Fibroblast of peridontal ligament (primary cell): ENCODE results near the gene MPI.
A peak's percentile ranks its signal among the peaks of the same experiment; 100 is the strongest.
"Not testable (repeated sequence)": the region's sequence is repeated elsewhere in the genome, so short reads cannot be mapped to it uniquely, and the experiment has no call there.

Source experiments
- DNase-seq: peaks from one replicate; pipeline ENCODE4 v3.0.0-alpha.2; 2010; ENCODE audit errors: extremely low read depth

Gene MPI

DNA sequence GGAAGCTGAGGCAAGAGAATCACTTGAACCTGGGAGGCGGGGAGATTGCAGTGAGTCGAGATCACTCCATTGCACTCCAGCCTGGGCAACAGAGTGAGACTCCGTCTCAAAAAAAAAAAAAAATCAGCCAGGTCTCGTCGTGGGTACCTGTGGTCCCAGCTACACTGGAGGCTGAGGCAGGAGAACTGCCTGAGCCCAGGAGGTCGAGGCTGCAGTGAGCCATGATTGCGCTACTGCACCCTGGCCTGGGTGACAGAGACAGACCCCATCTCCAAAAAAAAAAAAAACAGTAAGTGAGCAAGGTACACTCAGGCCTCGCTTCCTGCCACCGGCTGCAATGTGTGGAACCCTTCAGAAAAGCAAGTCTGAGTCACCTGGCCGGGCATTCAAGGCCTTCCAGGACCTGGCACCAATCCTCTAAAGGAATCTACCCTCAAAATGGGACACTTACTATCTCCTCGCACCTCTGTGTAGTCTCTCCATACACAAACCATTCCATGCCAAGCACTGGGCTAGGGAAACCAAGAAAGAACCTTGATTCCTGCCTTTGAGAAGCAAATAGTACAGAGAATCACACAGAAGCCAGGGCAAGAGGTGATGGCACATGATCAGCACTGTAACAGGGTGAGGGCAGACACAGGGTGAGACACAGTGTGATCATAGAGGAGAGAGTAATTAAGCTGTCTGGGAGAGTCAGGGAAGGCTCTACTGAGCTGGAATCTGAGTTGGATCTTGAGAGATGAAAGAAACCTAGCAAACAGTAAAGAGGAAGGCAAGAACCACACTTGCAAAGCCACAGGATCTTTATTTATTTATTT, 26.4 kb upstream of the MPI start:
- no peak for DNase-seq

DNA sequence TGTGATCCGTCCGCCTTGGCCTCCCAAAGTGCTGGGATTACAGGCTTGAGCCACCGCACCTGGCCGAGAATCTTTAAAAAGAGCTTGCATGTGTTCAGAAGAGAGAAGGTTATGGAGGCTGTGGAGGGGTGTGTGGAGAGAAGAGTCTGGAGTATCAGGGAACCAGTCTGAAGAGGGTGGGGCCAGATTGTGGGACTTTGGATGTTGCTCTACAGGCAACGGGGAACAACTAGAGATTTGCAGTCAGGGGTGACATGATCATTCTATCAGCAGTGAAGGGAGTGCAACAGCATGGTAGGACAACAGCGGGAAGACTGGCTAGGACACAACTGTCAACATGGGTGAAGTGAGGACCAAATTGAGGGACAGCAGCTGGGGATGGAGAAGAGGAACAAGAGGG, 25.5 kb upstream of the MPI start:
- DNase-seq: no peak

DNA sequence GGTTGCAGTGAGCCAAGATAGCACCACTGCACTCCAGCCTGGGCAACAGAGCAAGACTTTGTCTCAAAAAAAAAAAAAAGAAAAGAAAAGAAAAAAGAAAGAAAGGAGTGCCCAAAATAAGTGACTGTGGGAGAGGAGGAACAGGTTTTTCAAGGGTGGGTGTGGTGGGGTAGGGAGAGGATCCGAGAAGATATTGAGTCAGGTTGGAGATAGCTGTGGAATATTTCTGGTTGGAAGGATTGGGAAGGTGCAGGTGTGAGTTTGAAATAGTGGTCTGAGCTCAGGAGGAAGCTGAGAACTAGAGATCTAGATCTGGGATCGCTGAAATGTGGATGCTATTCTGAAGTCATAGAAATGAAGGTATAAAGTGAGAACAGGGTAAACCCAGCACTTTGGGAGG, 24.5 kb upstream of the MPI start:
- no peak for DNase-seq

DNA sequence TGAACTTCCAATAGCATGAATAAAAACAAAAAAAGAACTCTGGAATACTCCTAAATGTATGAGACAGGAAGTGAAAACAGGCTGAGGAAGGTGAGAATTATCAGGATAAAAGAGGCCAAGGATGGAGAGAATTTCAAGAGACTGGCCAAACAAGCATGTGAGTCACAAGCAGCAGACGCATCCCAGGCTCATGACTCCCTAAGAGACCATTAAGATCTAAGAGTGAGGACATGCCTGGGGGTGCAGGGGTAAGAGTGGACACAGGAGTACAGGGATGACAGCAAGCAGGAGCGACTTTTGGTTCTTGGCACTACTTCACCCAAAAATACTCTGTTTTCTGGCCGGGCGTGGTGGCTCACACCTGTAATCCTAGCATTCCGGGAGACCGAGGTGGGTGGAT, 23.8 kb upstream of the MPI start:
- peak; percentile 42 for DNase-seq

DNA sequence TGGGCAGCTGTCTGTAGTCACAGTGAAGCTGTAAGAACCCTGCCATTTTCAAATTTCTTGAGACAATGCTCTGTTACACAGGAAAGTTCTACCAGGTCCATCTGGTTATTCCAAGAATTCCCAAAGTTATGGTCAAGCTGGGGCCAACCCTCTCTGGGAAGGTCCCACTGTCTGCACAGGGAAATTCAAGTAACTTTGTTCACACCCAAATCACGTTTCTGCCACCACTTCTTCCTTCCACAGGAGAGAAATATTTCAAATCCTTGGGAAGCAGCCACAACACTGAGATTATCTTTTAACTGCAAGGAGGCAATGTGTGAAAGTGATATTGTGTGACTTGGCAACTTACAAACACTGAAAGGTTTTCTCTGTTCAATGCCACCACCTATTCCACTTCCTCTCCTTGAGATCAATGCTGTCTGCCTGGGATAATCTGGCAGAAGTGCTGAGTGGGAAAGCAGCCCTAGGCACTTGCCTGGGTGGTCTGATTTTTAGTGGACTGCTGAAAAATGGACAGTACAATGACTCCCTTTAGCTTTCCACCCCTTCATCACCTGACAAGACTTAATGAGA, 22.3 kb upstream of the MPI start:
- no peak for DNase-seq

DNA sequence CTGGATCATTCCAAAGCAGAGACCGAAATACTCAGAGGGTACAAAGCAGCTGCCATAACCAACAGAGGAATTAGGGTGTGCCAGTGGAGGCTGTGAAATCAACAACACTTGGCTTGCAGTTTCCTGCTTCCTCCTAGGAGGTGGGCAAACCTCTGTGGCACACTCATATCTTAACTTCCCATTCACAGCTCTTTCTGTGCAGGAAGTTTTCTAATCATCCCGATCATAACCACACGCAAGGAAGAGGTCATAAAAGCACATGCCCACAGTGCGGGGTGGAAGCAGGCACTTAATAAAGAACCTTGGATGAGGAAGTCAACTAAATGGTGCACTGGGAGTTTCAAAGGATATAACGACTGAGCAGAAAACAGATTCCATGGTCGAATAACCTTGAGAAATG, 21.8 kb upstream of the MPI start:
- no peak for DNase-seq

DNA sequence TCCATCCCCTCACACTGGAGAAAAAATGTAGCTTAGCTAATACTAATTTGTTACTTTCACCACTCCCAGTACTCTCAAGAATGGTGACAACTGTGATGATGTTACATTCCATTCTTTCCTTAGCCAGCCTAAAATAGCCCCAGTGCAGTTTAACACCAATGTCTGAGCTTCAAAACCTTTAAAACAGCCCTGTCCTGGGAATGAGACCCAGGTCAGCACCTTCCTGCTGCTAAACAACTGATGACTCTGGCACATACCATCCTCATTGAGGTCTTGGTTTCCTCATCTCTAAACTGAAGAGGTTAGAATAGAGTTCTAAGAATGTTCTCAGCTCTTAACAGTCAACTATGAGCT, 20.5 kb upstream of the MPI start:
- DNase-seq: no peak

DNA sequence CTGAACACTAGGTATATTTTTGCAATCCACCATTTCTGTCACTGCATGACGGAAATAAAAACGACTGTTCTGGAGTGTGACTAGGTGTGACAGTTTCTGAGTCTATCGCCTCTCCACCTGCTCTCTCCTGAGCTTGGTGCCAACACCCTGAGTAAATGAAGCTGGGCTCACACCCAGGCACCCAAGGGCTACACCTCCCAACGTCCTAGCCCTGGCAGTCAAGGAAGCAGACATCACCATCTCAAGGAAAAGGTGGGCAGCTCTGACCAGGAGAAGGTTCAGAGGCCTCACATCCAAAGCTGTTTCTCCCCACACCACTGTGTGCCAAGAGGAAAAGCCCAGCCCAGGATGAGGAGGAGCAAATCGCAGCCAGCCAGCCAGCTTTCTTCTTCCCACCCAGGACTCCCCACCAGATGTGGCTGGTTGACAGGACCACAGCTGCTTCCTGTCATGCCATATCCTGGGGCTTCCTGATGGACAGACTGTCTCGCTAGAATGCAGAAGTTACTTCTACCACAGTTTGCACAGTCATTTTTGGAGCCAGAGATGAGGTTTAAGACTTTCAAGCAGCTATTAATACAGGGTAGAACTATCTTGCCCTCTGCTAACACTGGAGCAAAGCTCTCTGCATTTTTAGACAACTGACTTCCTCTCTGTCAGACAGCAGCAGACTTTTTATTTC, 20.0 kb upstream of the MPI start:
- DNase-seq: peak; percentile 9

DNA sequence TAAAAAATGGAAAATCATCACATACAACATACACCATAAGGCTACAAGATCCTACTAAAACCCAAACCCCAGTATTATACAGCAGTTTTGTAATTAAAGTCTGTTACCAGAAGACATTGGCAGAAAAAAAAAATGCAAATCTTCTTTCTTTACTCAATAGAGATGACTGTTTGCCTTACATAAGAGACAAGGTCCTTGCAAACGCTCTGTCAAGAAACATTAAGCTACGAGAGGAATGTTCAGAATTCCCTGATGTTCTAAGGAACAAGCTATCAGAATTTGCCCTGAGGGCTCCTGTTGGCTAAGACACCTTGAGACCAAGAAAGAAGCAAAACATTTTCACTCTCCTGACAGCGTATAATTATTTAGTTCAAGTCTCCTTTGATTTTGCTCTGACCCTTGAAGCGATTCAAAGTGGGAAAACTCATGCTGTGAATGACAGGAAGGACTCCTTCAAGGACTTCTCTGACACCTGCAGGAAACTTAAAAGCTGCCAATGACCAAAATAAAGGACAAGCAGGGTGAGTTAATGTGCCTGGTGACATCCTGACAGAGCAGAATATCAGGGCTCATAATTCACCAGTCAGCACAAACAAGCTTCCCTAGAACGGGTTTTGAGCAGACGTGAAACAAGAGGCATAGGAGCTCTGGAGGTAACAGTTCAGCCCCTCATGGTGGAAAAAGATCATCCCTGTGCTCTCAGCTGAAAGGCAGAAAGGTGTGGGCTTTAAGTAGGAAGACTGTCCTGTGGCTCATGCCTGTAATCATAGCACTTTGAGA, 19.2 kb upstream of the MPI start:
- DNase-seq: no peak

DNA sequence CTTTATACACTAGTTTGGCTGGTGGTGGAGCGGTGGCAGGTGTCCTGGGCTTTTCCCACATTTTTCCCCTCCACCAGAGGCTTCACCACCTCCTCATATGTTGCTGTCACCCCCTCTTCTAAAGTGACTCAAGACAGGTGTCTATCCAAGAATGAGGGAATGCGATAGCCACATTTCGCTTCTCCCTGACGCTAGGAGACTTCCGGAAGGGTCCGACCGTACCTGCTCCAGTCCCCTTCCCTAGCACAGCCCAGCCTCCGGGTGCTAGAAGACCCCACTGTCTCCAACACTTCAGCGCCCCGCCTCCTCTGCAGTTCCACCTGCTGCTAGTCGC, 17.2 kb upstream of the MPI start:
- DNase-seq: no peak

DNA sequence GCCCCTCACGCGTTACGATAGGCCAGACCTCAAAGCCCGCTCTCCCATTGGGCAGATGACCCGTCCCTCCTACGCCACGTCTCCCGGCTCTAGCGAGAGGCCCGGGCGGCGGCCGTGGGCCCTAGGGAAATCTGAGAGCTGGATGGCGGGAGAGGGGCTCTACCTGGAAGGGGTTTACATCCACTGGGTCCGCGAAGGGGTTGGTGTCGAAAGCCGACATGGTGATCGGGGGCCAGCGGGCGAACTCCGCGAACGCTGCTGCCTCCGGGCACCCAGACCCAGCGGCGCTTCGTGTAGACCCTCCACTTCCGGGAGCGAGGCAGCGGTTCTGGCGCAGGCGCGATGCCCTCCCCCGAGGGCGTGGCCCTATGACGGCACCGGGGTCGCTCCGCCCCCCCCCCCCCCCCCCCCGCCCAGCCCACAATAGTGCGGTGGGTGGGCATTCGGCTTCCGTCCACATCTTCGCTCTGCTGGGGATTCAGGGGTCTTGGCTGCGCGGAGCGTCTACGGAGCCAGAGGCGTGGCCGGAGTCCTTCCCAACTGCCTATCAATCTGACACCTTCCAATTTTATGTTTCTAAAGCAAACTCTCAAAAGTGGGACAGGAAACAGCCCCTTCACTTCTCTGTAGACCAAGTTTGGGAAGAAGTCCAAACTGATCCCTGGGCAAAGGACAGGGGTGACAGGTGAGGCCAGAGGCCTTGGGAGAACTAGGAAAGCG, 16.6 kb upstream of the MPI start, which contains the start of gene SCAMP2:
Gene SCAMP2 (minus strand): TSS at position 330 of the 720 bp plus-strand sequence. CDS start 110 bp downstream, at position 220.
- peak; percentile 93 for DNase-seq

DNA sequence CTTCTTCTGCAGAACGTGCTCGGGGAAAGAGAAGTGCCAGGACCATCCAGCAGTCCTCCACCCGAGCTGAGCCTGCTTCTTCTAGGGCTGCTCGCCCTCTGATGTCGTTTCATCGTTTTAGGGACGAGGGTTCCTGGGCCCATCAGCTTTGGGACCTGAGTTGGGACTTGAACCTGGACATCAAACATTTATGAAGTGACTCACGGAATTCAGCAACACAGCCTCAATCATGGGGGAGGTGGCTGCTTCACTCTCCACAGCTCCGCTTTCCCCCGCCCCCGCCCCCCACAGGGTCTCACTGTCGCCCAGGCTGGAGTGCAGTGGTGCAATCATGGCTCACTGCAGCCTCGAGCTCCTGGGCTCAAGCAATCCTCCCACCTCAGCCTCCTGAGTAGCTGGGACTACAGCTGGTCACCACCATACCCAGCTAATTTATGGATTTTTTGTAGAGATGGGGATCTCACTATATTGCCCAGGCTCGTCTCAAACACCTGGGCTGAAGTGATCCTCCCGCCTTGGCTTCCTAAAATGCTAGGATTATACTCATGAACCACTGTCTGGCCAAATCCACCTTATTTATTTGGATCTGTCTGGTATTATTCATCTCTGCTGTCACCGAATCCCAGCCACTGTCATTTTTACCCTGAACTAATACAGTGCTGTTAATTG, 16.0 kb upstream of the MPI start:
- DNase-seq: no peak

DNA sequence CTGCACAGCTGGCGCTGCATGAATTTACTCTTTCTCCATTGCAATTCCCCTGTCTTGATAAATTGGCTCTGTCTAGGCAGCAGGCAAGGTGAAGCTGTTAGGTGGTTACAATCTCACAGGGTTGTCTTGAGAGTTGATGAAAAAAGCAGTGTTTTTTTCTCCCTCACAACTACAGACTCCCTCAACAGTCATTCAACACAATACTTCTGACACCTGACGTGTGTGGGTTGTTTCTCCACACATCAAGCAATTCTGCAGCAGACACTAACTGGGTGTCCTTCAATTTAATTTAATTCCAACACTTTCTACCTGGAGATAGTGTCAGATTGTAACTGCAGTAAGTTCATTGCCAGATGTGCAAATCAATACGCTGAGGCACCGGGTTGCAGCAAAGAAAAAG, 11.6 kb upstream of the MPI start:
- DNase-seq: no peak

DNA sequence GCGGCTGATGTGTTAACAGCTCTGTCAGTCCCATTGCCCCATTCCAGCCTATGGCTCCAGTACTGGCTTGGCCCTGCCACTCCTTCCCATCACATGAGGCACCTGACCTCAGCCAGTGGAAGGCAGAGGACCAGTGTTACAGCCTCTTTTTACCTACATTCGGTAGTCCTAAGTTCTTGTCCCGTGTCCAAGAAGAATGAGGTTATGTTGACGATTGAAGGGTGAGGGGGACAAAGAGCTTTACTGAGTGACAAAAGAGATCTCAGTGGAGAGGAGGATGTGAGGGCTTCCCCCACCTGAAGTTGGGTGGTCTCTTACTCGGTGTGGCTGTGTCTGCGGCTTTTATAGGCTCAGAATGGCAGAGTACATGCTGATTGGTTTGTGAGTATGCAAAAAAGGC, 7.3 kb upstream of the MPI start:
- no peak for DNase-seq

DNA sequence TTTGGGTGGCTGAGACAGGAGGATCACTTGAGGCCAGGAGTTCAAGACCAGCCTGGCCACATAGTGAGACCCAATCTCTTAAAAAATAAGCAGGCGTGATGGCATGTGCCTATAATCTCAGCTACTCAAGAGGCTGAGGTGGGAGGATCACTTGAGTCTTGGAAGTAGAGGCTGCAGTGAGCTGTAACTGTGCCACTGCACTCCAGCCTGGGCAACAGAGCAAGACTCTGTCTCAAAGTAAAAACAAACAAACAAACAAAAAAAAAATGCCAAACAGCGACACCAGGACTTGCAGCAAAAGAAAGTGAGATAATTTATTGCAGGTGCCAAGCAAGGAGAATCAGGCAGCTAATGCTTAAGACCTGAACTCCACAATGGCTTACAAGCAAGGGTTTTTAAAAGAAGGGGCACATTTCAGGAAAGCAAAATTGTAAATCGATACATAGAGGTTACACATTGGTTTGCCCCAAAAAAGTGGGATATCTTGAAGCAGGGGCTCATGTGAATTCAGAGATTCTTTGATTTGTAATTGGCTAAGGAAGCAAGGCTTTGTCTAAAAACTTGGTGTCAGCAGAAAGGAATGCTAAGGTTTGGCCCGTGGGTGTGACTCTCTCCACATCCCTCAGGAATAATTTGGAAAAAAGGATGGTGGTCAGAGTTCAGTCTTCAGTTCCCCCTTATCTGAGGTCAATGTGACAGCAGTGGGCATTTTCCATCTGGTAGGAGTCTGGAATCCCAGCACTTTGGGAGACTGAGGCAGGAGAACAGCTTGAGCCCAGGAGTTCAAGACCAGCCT, 5.2 kb upstream of the MPI start:
- DNase-seq: peak; percentile 17

DNA sequence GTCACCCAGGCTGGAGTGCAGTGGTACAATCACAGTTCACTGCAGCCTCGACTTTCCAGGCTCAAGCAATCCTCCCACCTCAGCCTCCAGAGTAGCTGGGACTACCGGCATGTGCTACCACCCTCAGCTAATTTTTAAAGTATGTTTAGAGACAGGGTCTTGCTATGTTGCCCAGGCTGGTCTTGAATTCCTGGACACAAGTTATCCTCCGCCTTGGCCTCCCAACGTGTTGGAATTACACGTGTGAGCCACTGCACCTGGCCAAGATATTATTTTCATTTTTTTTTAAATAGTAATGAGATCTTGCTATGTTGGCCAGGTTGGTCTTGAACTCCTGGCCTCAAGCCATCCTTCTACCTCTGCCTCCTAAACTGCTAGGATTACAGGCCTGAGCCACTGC, 4.4 kb upstream of the MPI start:
- no peak for DNase-seq

DNA sequence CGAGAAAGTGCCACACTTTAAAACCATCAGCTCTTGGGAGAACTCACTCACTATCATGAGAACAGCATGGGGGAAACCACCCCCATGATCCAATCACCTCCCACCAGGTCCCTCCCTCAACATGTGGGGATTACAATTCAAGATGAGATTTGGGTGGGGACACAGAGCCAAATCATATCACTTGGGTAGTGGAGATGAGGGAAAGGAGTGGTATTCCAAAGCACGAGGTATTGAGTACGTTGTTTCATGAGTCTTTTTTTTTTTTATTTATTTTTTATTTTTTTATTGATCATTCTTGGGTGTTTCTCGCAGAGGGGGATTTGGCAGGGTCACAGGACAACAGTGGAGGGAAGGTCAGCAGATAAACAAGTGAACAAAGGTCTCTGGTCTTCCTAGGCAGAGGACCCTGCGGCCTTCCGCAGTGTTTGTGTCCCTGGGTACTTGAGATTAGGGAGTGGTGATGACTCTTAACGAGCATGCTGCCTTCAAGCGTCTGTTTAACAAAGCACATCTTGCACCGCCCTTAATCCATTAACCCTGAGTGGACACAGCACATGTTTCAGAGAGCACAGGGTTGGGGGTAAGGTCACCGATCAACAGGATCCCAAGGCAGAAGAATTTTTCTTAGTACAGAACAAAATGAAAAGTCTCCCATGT, 2.2 kb upstream of the MPI start:
- not testable (repeated sequence) for DNase-seq

DNA sequence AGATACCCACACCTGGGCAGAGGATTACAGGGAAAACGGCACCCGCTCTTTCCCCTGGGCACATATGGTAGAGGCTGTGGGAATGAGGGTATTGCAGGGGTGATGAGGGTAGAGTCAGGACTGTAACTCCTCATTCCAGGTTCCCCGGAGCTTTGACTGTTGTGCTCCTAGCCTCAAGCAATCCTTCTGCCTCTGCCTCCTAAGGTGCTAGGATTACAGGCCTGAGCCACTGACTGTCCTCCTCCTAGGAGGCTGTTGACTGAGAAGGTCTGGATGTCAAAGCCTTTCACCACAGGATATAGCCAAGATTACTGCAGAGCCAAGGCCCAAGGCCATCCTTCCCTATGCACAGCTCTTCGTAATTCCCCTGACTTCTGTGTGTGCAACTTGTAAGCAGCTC, 1.1 kb upstream of the MPI start:
- DNase-seq: no peak

DNA sequence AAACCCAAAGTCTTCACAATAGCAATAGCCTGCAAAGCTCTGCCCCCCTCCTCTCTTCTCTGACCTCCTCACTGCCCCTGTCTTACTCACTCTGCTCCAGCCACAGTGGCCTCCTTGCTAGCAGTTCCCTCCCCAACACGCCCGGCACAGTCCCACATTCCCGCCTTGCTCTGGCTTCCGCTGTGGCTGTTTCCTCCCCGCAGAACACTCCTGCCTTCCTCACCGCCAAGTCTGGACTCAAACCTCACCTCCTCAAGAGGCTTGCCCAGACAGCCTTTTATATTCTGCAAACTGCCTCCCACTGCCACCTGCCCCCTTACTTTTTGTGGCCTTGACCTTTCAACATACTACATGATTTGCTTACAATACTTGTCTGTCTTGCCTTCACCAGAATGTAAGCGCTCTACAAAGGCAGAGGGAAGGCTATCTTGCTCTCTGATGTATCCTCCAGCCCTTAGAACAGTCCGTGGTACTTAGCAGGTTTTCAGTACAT, 406 bp upstream of the MPI start:
- peak; percentile 19 for DNase-seq

DNA sequence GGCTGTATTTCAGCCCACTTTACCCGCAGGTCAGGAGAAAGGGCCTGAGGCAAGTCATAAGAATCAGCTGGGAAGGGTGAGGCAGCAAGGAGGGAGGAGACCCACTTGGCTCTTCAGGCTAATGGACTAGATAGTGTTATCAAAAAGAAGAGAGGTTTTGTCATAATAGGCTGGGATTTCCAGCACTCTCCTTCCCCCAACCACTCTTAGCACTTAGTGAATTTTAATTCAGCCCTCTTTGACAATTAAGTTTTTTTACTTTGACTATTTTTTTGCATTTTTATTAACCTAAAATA, 771 bp downstream of the MPI start:
- DNase-seq: no peak
